ENCODE measurements around the gene CLDN15.
"Not testable (repeated sequence)": the region's sequence is repeated elsewhere in the genome, so short reads cannot be mapped to it uniquely, and the experiment has no call there.

The CLDN15 gene

DNA sequence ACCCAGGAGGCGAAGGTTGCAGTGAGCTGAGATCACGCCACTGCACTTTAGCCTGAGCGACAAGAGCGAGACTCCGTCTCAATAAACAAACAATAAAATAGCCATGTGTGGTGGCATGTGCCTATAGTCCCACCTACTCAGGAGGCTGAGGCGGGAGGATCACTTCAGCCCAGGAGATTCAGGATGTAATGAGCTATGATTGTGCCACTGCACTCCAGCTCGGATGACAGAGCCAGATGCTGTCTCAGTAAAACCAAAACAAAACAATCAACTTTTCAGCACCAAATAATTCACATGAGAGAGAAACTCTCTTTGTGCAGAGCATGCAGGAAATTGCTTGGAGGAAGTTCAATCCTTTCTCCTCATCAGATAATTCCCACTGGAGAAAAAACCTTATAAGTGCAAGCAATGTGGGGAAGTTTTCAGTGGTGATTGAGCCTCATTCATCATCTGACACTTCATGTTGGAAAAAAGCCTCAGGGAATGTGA lies 20.7 kb upstream of the CLDN15 start:
- peaks cover 35% of the 10 kb centered on the region for H3K27me3 Mint-ChIP-seq (ENCODE audit: low read depth, poor library complexity)
- no peak for DNase-seq
- TF ChIP-seq, protein P1, sequence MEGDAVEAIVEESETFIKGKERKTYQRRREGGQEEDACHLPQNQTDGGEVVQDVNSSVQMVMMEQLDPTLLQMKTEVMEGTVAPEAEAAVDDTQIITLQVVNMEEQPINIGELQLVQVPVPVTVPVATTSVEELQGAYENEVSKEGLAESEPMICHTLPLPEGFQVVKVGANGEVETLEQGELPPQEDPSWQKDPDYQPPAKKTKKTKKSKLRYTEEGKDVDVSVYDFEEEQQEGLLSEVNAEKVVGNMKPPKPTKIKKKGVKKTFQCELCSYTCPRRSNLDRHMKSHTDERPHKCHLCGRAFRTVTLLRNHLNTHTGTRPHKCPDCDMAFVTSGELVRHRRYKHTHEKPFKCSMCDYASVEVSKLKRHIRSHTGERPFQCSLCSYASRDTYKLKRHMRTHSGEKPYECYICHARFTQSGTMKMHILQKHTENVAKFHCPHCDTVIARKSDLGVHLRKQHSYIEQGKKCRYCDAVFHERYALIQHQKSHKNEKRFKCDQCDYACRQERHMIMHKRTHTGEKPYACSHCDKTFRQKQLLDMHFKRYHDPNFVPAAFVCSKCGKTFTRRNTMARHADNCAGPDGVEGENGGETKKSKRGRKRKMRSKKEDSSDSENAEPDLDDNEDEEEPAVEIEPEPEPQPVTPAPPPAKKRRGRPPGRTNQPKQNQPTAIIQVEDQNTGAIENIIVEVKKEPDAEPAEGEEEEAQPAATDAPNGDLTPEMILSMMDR (IDR thresholded peaks at IDR 0.05) = no peak
- H3K9me3 Mint-ChIP-seq = no peaks in the 10 kb centered on the region
- no peaks in the 10 kb centered on the region for H3K36me3 Mint-ChIP-seq (ENCODE audit: low read depth)
- no peak overlapping the region for H3K4me3 Mint-ChIP-seq
- H3K4me1 Mint-ChIP-seq = peaks cover 15% of the 10 kb centered on the region
- H3K27ac Mint-ChIP-seq = no peak overlapping the region

DNA sequence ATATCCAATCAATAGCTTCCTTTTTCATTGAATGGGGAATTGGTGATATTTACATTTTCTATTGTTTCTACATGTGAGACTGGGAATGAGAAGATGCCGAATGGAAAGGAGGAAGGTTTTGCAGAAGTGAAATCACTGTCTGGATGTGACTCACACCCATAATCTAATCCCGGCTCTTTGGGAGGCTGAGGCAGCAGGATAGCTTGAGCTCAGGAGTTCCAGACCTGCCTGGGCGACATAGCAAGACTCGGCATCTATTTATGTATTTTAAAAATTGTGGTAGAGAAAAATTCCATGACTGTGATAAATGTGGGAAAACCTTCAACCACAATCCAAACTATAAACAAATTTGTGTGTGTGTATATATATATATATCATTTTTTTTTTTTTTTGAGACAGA lies 18.2 kb upstream of the CLDN15 start:
- no peak overlapping the region for H3K4me3 Mint-ChIP-seq
- no peak for DNase-seq
- no peak overlapping the region for H3K27ac Mint-ChIP-seq
- TF ChIP-seq, protein P1 (IDR thresholded peaks at IDR 0.05) = no peak
- H3K4me1 Mint-ChIP-seq = peaks cover 27% of the 10 kb centered on the region
- H3K27me3 Mint-ChIP-seq (ENCODE audit: low read depth, poor library complexity) = peaks cover 30% of the 10 kb centered on the region
- H3K36me3 Mint-ChIP-seq (ENCODE audit: low read depth) = peaks cover 6% of the 10 kb centered on the region
- H3K9me3 Mint-ChIP-seq = no peaks in the 10 kb centered on the region

DNA sequence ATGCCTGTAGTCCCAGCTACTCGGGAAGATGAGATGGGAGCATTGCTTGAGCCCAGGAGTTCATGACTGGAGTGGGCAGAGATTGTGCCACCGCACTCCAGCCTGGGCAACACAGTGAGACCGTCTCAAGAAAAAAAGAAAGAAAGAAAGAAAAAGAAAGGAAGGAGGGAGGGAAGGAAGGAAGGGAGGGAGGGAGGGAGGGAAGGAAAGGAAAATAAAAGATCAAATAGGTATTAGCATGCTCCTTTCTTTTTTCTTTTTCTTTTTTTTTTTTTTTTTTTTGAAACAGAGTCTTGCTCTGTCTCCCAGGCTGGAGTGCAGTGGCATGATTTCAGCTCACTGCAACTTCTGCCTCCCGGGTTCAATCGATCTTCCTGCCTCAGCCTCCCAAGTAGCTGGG lies 15.6 kb upstream of the CLDN15 start:
- H3K27ac Mint-ChIP-seq, DNase-seq, H3K4me3 Mint-ChIP-seq, H3K9me3 Mint-ChIP-seq: not testable (repeated sequence)
- Mint-ChIP-seq H3K36me3 (ENCODE audit: low read depth) (peaks cover 13% of the 10 kb centered on the region), H3K27me3 (ENCODE audit: low read depth, poor library complexity) (peaks cover 25% of the 10 kb centered on the region), H3K4me1 (peaks cover 36% of the 10 kb centered on the region)

DNA sequence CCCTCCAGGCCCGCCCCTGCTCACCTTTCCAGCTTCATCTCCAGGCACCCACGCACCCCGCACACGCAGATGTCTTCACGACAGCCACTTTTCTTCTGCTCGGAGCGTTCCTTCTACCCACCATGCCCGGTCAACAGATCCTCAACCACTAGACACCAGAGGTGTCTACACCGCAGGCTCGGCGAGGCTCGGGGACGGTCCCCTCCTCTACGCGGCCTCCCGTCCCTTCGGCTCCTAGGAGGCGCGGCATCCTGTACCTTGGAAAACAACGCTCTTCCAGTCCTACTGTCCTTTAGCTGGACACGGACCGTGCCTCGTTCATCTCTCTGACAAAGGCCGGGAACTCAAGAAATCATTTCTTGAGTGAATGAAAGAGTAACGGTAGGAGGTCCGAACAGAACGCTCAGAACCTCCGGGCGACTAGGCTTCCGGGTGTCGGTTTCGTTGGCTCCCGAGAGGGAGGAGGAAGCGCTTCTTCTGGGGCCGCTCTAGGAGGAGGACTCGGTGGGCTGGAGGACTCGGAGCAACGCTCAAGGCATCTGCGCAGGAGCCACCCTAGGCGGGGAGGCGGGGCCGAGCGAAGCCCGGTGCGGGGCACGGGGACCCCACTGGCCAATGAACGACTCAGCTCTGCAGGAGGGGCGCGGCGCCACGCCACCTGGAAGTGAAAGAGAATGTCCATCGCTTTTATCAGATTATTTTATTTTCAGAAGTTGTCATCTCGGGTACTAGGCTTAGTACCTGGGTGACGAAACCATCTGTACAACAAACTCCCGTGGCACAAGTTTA lies 14.5 kb upstream of the CLDN15 start:
- H3K27ac Mint-ChIP-seq = peak overlapping the region; percentile 89
- peaks cover 24% of the 10 kb centered on the region for H3K27me3 Mint-ChIP-seq (ENCODE audit: low read depth, poor library complexity)

DNA sequence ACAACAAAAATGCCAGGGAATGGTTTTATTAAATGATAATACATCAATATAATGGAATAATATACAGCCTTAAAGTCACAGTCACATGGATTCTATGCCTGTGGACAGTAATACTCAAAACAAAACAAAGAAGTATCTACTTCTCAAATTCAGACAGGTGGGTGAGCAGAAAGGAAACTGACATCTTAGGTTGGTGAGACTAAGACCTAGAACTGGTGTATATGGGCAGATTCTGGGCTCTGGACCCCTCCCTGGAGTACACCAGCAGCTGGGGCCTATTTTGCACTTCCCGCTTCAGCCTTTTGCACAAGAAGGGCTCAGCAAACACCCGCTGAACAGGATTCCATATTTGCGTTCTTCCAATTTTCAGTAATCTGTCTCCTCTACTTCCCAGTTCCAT lies 12.7 kb upstream of the CLDN15 start:
- H3K4me3 Mint-ChIP-seq = peak overlapping the region; percentile 99
- peaks cover 28% of the 10 kb centered on the region for H3K36me3 Mint-ChIP-seq (ENCODE audit: low read depth)
- peaks cover 44% of the 10 kb centered on the region for H3K4me1 Mint-ChIP-seq
- TF ChIP-seq, protein P1 (IDR thresholded peaks at IDR 0.05) = no peak
- no peak overlapping the region for H3K27ac Mint-ChIP-seq
- H3K9me3 Mint-ChIP-seq = no peaks in the 10 kb centered on the region
- no peak for DNase-seq
- peaks cover 15% of the 10 kb centered on the region for H3K27me3 Mint-ChIP-seq (ENCODE audit: low read depth, poor library complexity)

More for the DNA sequence above, 14.5 kb upstream of the CLDN15 start:
- H3K4me1 Mint-ChIP-seq = peaks cover 37% of the 10 kb centered on the region
- TF ChIP-seq, protein P1 (IDR thresholded peaks at IDR 0.05) = no peak
- peak; percentile 99 for DNase-seq
- H3K4me3 Mint-ChIP-seq = peak overlapping the region; percentile 99
- no peaks in the 10 kb centered on the region for H3K9me3 Mint-ChIP-seq
- peaks cover 22% of the 10 kb centered on the region for H3K36me3 Mint-ChIP-seq (ENCODE audit: low read depth)

DNA sequence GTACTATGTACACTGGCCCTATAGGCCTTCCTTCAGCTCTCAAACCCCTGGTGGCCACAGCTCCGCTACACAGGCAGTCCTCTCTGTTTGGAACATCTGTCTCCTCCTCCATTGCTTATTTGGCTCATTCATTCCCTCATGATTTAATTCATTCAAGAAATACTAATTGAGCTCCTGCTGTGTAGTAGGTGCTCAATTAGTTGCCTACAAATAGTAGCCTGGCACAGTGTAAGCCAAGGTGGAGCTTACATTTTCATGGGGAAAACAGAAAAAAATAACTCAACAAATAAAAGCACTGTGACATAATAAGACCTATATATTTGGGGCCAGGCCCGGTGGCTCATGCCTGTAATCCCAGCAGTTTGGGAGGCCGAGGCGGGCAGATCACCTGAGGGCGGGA lies 10.7 kb upstream of the CLDN15 start:
- no peak overlapping the region for H3K4me3 Mint-ChIP-seq
- TF ChIP-seq, protein P1 (IDR thresholded peaks at IDR 0.05) = no peak
- H3K27ac Mint-ChIP-seq = peak overlapping the region; percentile 24
- no peaks in the 10 kb centered on the region for H3K9me3 Mint-ChIP-seq
- peaks cover 57% of the 10 kb centered on the region for H3K4me1 Mint-ChIP-seq
- no peak for DNase-seq
- peaks cover 7% of the 10 kb centered on the region for H3K27me3 Mint-ChIP-seq (ENCODE audit: low read depth, poor library complexity)
- H3K36me3 Mint-ChIP-seq (ENCODE audit: low read depth) = peaks cover 28% of the 10 kb centered on the region
